SK-N-SH treated with all-trans-retinoic acid at 6 μM for 48 hours (cell line): Measurements from ENCODE around the gene CLDN15.

Experiments used
- ATAC-seq: fragments of 200-7000 bp; cut with Tn5 transposase; 3 replicates; pipeline ENCODE4 v1.9.1; 2020; ENCODE audit warnings: mild to moderate bottlenecking, moderate library complexity
- ARNTL ChIP-seq: fragments of 450-650 bp; formaldehyde crosslinking; IDR thresholded peaks from 2 replicates; pipeline ENCODE4 v1.5.0; 2020; ENCODE audit warnings: low read depth, mild to moderate bottlenecking, moderate library complexity, borderline replicate concordance
- BACH2 ChIP-seq: fragments of 250-450 bp; sonication (Bioruptor Pico); IDR thresholded peaks from 2 replicates; pipeline ENCODE4 v1.9.0; 2021; ENCODE audit warnings: mild to moderate bottlenecking, borderline replicate concordance
- CSDC2 ChIP-seq: fragments of 250-450 bp; sonication (Bioruptor Pico); IDR thresholded peaks from 2 replicates; pipeline ENCODE4 v1.5.0; 2020; ENCODE audit warnings: mild to moderate bottlenecking, moderate library complexity
- ESRRG ChIP-seq: fragments of 250-450 bp; sonication (Bioruptor Pico); IDR thresholded peaks from 2 replicates; pipeline ENCODE4 v1.6.1; 2021; ENCODE audit warnings: mild to moderate bottlenecking
- ISL1 ChIP-seq: fragments of 250-450 bp; sonication (Bioruptor Pico); IDR thresholded peaks from 2 replicates; pipeline ENCODE4 v2.1.2; 2022; ENCODE audit warnings: mild to moderate bottlenecking, moderate library complexity
- OSR1 ChIP-seq: fragments of 250-450 bp; sonication (Bioruptor Pico); IDR thresholded peaks from 2 replicates; pipeline ENCODE4 v1.8.0; 2022; ENCODE audit warnings: moderate library complexity, mild to moderate bottlenecking, inconsistent platforms
- PPARA ChIP-seq: fragments of 250-450 bp; sonication (Bioruptor Pico); IDR thresholded peaks from 2 replicates; pipeline ENCODE4 v1.5.0; 2020; ENCODE audit warnings: mild to moderate bottlenecking, borderline replicate concordance
- SNAI2 ChIP-seq: fragments of 250-450 bp; sonication (Bioruptor Pico); IDR thresholded peaks from 2 replicates; pipeline ENCODE4 v1.5.0; 2020; ENCODE audit warnings: mild to moderate bottlenecking, moderate library complexity
- TCF4 ChIP-seq: fragments of 250-450 bp; sonication (Bioruptor Pico); IDR thresholded peaks from 2 replicates; pipeline ENCODE4 v1.8.0; 2021; ENCODE audit warnings: mild to moderate bottlenecking, moderate library complexity, borderline replicate concordance
- TOX ChIP-seq: fragments of 250-450 bp; sonication (Bioruptor Pico); IDR thresholded peaks from 2 replicates; pipeline ENCODE4 v1.8.0; 2021; ENCODE audit warnings: mild to moderate bottlenecking, moderate library complexity, borderline replicate concordance
- ZC3H10 ChIP-seq: fragments of 250-450 bp; sonication (Bioruptor Pico); IDR thresholded peaks from 2 replicates; pipeline ENCODE4 v1.5.1; 2021; ENCODE audit warnings: mild to moderate bottlenecking, moderate library complexity
- ZFP3 ChIP-seq: fragments of 250-450 bp; sonication (Bioruptor Pico); IDR thresholded peaks from 2 replicates; pipeline ENCODE4 v1.5.0; 2020; ENCODE audit warnings: mild to moderate bottlenecking, moderate library complexity
- ZFP30 ChIP-seq: fragments of 450-650 bp; formaldehyde crosslinking; IDR thresholded peaks from 2 replicates; pipeline ENCODE4 v1.5.0; 2022; ENCODE audit warnings: mild to moderate bottlenecking, moderate library complexity
- ZNF565 ChIP-seq: fragments of 450-650 bp; formaldehyde crosslinking; conservative IDR thresholded peaks from 2 replicates; pipeline ENCODE4 v1.5.0; 2020; ENCODE audit warnings: low read depth, mild to moderate bottlenecking, moderate library complexity
- ZNF70 ChIP-seq: fragments of 450-650 bp; formaldehyde crosslinking; IDR thresholded peaks from 2 replicates; pipeline ENCODE4 v1.5.0; 2020; ENCODE audit warnings: mild to moderate bottlenecking, moderate library complexity
- ZNF8 ChIP-seq: fragments of 450-650 bp; formaldehyde crosslinking; IDR thresholded peaks from 2 replicates; pipeline ENCODE4 v1.5.0; 2020; ENCODE audit warnings: mild to moderate bottlenecking, moderate library complexity
- TF ChIP-seq, protein P1 (sequence below): fragments of 250-450 bp; sonication (Bioruptor Pico); IDR thresholded peaks from 2 replicates; pipeline ENCODE4 v1.5.0; 2020; ENCODE audit warnings: mild to moderate bottlenecking, moderate library complexity
- TF ChIP-seq, protein P2 (sequence below): fragments of 250-450 bp; sonication (Bioruptor Pico); IDR thresholded peaks from 2 replicates; pipeline ENCODE4 v1.5.1; 2021; ENCODE audit warnings: mild to moderate bottlenecking, moderate library complexity
- TF ChIP-seq, protein P3 (sequence below): fragments of 250-450 bp; sonication (Bioruptor Pico); IDR thresholded peaks from 2 replicates; pipeline ENCODE4 v1.8.0; 2020; ENCODE audit warnings: mild to moderate bottlenecking, moderate library complexity, borderline replicate concordance

Gene CLDN15

DNA sequence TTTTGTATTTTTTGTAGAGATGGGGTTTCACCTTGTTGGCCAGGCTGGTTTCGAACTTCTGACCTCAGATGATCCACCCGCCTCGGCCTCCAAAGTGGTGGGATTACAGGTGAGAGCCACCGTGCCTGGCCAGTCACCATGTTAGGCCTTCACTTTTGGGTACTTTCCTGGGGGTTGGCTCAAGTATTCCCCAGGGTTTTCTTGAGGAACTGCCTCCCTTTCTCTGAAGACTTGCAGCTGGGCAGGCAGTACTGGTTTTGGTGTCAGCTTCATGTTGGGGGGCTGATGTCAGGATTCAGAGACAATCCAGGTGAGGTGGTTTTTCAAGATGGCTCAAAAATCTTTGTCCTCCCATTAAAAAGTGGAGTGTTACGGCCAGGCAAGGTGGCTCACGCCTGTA, 12.0 kb downstream of the CLDN15 start:
- TF ChIP-seq TOX (CRISPR knock-in tag) (no peak), PPARA (CRISPR knock-in tag) (no peak), OSR1 (no peak), BACH2 (CRISPR knock-in tag) (no peak), ISL1 (CRISPR knock-in tag) (no peak), CSDC2 (CRISPR knock-in tag) (no peak), ESRRG (CRISPR knock-in tag) (no peak), SNAI2 (no peak), ZNF565 (CRISPR knock-in tag) (no peak), ZNF70 (CRISPR knock-in tag) (no peak), ZC3H10 (CRISPR knock-in tag) (no peak), ZNF8 (no peak), ZFP30 (CRISPR knock-in tag) (no peak)
- TF ChIP-seq, protein P1, sequence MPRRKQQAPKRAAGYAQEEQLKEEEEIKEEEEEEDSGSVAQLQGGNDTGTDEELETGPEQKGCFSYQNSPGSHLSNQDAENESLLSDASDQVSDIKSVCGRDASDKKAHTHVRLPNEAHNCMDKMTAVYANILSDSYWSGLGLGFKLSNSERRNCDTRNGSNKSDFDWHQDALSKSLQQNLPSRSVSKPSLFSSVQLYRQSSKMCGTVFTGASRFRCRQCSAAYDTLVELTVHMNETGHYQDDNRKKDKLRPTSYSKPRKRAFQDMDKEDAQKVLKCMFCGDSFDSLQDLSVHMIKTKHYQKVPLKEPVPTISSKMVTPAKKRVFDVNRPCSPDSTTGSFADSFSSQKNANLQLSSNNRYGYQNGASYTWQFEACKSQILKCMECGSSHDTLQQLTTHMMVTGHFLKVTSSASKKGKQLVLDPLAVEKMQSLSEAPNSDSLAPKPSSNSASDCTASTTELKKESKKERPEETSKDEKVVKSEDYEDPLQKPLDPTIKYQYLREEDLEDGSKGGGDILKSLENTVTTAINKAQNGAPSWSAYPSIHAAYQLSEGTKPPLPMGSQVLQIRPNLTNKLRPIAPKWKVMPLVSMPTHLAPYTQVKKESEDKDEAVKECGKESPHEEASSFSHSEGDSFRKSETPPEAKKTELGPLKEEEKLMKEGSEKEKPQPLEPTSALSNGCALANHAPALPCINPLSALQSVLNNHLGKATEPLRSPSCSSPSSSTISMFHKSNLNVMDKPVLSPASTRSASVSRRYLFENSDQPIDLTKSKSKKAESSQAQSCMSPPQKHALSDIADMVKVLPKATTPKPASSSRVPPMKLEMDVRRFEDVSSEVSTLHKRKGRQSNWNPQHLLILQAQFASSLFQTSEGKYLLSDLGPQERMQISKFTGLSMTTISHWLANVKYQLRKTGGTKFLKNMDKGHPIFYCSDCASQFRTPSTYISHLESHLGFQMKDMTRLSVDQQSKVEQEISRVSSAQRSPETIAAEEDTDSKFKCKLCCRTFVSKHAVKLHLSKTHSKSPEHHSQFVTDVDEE (CRISPR knock-in tag) = no peak
- TF ChIP-seq, protein P2, sequence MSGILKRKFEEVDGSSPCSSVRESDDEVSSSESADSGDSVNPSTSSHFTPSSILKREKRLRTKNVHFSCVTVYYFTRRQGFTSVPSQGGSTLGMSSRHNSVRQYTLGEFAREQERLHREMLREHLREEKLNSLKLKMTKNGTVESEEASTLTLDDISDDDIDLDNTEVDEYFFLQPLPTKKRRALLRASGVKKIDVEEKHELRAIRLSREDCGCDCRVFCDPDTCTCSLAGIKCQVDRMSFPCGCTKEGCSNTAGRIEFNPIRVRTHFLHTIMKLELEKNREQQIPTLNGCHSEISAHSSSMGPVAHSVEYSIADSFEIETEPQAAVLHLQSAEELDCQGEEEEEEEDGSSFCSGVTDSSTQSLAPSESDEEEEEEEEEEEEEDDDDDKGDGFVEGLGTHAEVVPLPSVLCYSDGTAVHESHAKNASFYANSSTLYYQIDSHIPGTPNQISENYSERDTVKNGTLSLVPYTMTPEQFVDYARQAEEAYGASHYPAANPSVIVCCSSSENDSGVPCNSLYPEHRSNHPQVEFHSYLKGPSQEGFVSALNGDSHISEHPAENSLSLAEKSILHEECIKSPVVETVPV (CRISPR knock-in tag) = no peak
- no peak for ATAC-seq

DNA sequence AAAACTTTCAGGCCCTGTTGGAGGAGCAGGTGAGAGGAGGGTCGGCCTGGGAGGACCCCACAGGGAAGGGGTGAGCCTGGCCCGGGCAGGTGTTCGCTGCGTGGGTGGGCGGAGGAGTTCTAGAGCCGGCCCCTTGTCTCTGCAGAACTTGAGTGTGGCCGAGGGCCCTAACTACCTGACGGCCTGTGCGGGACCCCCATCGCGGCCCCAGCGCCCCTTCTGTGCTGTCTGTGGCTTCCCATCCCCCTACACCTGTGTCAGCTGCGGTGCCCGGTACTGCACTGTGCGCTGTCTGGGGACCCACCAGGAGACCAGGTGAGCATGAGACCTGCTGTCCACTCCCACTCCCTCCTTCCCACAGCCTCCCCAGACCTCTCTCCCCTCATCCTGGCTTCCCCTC, 14.1 kb downstream of the CLDN15 start:
- no peak for ATAC-seq
- TF ChIP-seq SNAI2 = no peak
- TF ChIP-seq TCF4 (CRISPR knock-in tag) = no peak
- no peak for TF ChIP-seq ARNTL
- TF ChIP-seq TOX (CRISPR knock-in tag) = no peak
- no peak for TF ChIP-seq ISL1 (CRISPR knock-in tag)
- TF ChIP-seq, protein P1 (CRISPR knock-in tag) = no peak
- TF ChIP-seq, protein P3, sequence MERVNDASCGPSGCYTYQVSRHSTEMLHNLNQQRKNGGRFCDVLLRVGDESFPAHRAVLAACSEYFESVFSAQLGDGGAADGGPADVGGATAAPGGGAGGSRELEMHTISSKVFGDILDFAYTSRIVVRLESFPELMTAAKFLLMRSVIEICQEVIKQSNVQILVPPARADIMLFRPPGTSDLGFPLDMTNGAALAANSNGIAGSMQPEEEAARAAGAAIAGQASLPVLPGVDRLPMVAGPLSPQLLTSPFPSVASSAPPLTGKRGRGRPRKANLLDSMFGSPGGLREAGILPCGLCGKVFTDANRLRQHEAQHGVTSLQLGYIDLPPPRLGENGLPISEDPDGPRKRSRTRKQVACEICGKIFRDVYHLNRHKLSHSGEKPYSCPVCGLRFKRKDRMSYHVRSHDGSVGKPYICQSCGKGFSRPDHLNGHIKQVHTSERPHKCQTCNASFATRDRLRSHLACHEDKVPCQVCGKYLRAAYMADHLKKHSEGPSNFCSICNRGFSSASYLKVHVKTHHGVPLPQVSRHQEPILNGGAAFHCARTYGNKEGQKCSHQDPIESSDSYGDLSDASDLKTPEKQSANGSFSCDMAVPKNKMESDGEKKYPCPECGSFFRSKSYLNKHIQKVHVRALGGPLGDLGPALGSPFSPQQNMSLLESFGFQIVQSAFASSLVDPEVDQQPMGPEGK = no peak
- TF ChIP-seq, all 23 proteins: peak for 0

DNA sequence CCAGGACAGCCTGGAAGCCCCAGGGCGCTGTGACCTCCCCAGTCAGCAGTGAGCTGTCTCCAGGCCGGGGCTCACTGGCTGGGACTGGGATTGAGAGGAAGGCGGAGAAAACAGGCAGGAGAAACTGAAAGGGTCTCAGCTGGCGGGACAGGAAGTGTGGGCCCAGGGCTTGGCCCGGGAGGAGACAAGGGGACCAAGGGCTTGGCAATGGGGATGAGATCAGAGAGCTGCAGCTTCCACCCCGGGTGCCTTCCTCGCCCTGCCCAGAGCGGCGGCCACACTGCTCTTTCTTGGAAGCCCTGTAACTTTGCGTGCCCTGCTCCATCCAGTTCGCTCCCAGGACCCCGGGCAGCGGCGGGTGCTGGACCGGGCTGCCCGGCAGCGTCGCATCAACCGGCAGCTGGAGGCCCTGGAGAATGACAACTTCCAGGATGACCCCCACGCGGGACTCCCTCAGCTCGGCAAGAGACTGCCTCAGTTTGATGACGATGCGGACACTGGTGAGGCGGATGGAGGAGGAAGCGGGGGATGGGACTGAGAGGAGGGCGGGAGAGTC, 15.2 kb downstream of the CLDN15 start:
- no peak for TF ChIP-seq ESRRG (CRISPR knock-in tag)
- TF ChIP-seq ISL1 (CRISPR knock-in tag) = no peak
- ATAC-seq = no peak

DNA sequence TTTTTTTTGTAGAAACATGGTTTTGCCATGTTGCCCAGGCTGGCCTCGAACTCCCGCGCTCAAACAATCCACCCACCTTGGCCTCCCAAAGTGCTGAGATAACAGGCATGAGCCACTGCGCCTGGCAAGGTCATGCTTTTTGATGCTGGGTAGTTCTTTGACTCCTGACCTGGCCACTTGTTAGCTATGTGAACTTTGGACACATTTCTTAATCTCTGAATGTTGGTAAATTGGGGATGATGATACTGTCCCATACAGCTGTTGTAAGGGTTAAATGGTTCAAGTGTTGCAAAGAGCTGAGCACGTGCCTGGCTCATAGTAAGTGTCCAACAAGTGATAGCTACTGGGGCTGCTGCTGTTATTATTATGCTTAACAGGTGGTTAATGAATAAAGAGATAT, 17.3 kb downstream of the CLDN15 start:
- ATAC-seq = no peak
- no peak for TF ChIP-seq ZNF565 (CRISPR knock-in tag)
- TF ChIP-seq, protein P1 (CRISPR knock-in tag) = no peak
- TF ChIP-seq ZC3H10 (CRISPR knock-in tag) = no peak
- no peak for TF ChIP-seq SNAI2
- no peak for TF ChIP-seq CSDC2 (CRISPR knock-in tag)
- TF ChIP-seq ZFP30 (CRISPR knock-in tag) = no peak
- TF ChIP-seq ZNF70 (CRISPR knock-in tag) = no peak
- no peak for TF ChIP-seq ZFP3 (CRISPR knock-in tag)
